Astrocyte (in vitro differentiated cells and primary cell): Measurements from ENCODE around the gene MIGA1. TPM values are rescaled to one million over a fixed set of nuclear protein-coding genes. Genes with fewer than 3 reads are reported as not detected.

ENCODE experiments used
- DNase-seq: peaks from one replicate; pipeline ENCODE4 v3.0.0-alpha.2; 2010; ENCODE audit warnings: low read depth
- FAIRE-seq: peaks from 2 replicates; lab custom pipeline; 2011; peaks lifted over from hg19 to GRCh38; lab: Jason Lieb, UNC
- H2AFZ ChIP-seq: 2 replicates; pipeline ENCODE4 v1.6.0; 2012; ENCODE audit warnings: low read depth, low read length, inconsistent platforms
- H3K27ac ChIP-seq: 2 replicates; pipeline ENCODE4 v1.5.1; 2011; ENCODE audit warnings: low read depth, low read length, inconsistent platforms
- H3K27me3 ChIP-seq: 2 replicates; pipeline ENCODE4 v1.6.0; 2011; ENCODE audit warnings: low read length, inconsistent platforms; ENCODE audit not compliant: insufficient read depth
- H3K36me3 ChIP-seq: 2 replicates; pipeline ENCODE4 v1.5.1; 2011; ENCODE audit warnings: low read length, inconsistent platforms; ENCODE audit not compliant: insufficient read depth
- H3K4me1 ChIP-seq: 2 replicates; pipeline ENCODE4 v1.5.1; 2011; ENCODE audit warnings: low read length, inconsistent platforms; ENCODE audit not compliant: insufficient read depth
- H3K4me2 ChIP-seq: 2 replicates; pipeline ENCODE4 v1.6.0; 2012; ENCODE audit warnings: low read length, inconsistent platforms
- H3K4me3 ChIP-seq: 2 replicates; pipeline ENCODE4 v1.5.1; 2011; ENCODE audit warnings: low read depth, mild to moderate bottlenecking, low read length, inconsistent platforms; ENCODE audit not compliant: insufficient read depth
- H3K79me2 ChIP-seq: 2 replicates; pipeline ENCODE4 v1.6.0; 2012; ENCODE audit warnings: mild to moderate bottlenecking, low read length, inconsistent platforms; ENCODE audit not compliant: insufficient read depth
- H3K9ac ChIP-seq: 2 replicates; pipeline ENCODE4 v1.6.0; 2012; ENCODE audit warnings: mild to moderate bottlenecking, low read length, inconsistent platforms
- H3K9me3 ChIP-seq: 2 replicates; pipeline ENCODE4 v1.5.1; 2012; ENCODE audit warnings: low read depth, mild to moderate bottlenecking, low read length, inconsistent platforms; ENCODE audit not compliant: insufficient read depth
- H4K20me1 ChIP-seq: 2 replicates; pipeline ENCODE4 v1.6.0; 2012; ENCODE audit warnings: low read length, inconsistent platforms; ENCODE audit not compliant: insufficient read depth
- H3K27ac Mint-ChIP-seq: one replicate; pipeline ENCODE4 v1.8.0; 2021; ENCODE audit warnings: mild to moderate bottlenecking, mixed read lengths; ENCODE audit not compliant: unreplicated experiment
- H3K27me3 Mint-ChIP-seq: one replicate; pipeline ENCODE4 v1.8.0; 2021; ENCODE audit warnings: low read depth, mixed read lengths; ENCODE audit not compliant: unreplicated experiment
- H3K36me3 Mint-ChIP-seq: one replicate; pipeline ENCODE4 v1.8.0; 2021; ENCODE audit warnings: low read depth, mixed read lengths; ENCODE audit not compliant: unreplicated experiment
- H3K4me1 Mint-ChIP-seq: one replicate; pipeline ENCODE4 v1.8.0; 2021; ENCODE audit warnings: low read depth, mixed read lengths; ENCODE audit not compliant: unreplicated experiment
- H3K4me3 Mint-ChIP-seq: one replicate; pipeline ENCODE4 v1.8.0; 2021; ENCODE audit warnings: mild to moderate bottlenecking, moderate library complexity, mixed read lengths; ENCODE audit not compliant: unreplicated experiment
- H3K9me3 Mint-ChIP-seq: one replicate; pipeline ENCODE4 v1.8.0; 2021; ENCODE audit warnings: mild to moderate bottlenecking, mixed read lengths; ENCODE audit not compliant: unreplicated experiment
- EZH2 ChIP-seq: IDR thresholded peaks from 2 replicates; pipeline ENCODE4 v1.6.1; 2012; ENCODE audit warnings: mild to moderate bottlenecking, low read length, inconsistent platforms; ENCODE audit not compliant: insufficient read depth
- total RNA-seq: library from RNA; stranded (reverse); gene quantifications from 2 replicates; pipeline ENCODE4 v1.2.1, GENCODE V29; 2021
- TF ChIP-seq, protein P1 (sequence below): IDR thresholded peaks from 2 replicates; pipeline ENCODE4 v1.5.1; 2011; ENCODE audit warnings: low read depth, mild to moderate bottlenecking, inconsistent platforms, low read length, moderate library complexity; ENCODE audit not compliant: insufficient read depth

The MIGA1 gene
- total RNA-seq, 1 donor from 2014 or later, result 17.7 TPM

- no peaks in the 10 kb centered on the region for H3K27me3 ChIP-seq
- H3K79me2 ChIP-seq, result no peaks in the 10 kb centered on the region
- no peak overlapping the region for H2AFZ ChIP-seq
- DNase-seq (no peak), FAIRE-seq (no peak)
- H3K9me3 Mint-ChIP-seq, result no peaks in the 10 kb centered on the region
- no peaks in the 10 kb centered on the region for H4K20me1 ChIP-seq
- H3K27ac ChIP-seq, result no peak overlapping the region
- H3K4me1 ChIP-seq, result no peaks in the 10 kb centered on the region
- H3K4me1 Mint-ChIP-seq, result no peaks in the 10 kb centered on the region
- no peak overlapping the region for H3K4me2 ChIP-seq
- no peaks in the 10 kb centered on the region for H3K36me3 ChIP-seq
- TF ChIP-seq, protein P1, sequence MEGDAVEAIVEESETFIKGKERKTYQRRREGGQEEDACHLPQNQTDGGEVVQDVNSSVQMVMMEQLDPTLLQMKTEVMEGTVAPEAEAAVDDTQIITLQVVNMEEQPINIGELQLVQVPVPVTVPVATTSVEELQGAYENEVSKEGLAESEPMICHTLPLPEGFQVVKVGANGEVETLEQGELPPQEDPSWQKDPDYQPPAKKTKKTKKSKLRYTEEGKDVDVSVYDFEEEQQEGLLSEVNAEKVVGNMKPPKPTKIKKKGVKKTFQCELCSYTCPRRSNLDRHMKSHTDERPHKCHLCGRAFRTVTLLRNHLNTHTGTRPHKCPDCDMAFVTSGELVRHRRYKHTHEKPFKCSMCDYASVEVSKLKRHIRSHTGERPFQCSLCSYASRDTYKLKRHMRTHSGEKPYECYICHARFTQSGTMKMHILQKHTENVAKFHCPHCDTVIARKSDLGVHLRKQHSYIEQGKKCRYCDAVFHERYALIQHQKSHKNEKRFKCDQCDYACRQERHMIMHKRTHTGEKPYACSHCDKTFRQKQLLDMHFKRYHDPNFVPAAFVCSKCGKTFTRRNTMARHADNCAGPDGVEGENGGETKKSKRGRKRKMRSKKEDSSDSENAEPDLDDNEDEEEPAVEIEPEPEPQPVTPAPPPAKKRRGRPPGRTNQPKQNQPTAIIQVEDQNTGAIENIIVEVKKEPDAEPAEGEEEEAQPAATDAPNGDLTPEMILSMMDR, result no peak
- no peak for TF ChIP-seq EZH2
- no peak overlapping the region for H3K9ac ChIP-seq
- no peak overlapping the region for H3K4me3 Mint-ChIP-seq
- no peak overlapping the region for H3K27ac Mint-ChIP-seq
- H3K36me3 Mint-ChIP-seq, result no peaks in the 10 kb centered on the region
- no peak overlapping the region for H3K4me3 ChIP-seq
- H3K27me3 Mint-ChIP-seq, result peaks cover 2% of the 10 kb centered on the region
- no peaks in the 10 kb centered on the region for H3K9me3 ChIP-seq
Measured at GRCh38 chr1:77768006-77768405, 11.4 kb upstream of the MIGA1 start.

DNA sequence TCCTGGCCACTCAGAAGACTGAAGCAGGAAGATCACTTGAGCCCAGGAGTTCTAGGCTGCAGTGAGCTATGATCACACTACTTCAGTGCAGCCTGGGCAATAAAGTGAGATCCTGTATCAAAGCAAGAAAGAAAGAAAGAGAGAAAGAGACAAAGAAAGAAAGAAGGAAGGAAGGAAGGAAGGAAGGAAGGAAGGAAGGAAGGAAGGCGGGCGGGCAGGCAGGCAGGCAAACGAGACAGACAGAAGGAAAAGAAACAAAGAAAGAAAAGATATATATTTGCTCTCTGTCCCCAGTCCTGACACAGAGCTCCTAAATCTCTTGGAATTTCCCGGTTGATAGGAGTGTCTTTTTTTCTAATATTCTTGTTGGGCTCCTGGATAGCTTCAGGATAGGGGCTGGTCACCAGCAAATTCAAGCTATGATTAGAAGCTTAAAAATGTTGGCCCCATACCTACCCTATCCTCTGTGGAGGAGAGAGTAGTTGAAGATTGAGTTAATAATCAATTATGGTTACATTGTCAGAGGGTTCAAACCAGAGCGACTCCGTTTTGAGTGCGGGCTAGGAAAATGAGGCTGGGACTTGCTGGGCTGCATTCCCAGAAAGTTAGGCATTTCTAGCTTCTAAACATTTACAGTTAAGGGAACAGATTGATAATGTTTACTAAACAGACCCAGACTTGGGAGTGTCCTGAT is 3.3 kb upstream of the MIGA1 start:
- H3K27ac Mint-ChIP-seq, result no peak overlapping the region
- Histone ChIP-seq H3K4me1 (no peaks in the 10 kb centered on the region), H2AFZ (no peak overlapping the region), H4K20me1 (no peaks in the 10 kb centered on the region), H3K36me3 (no peaks in the 10 kb centered on the region), H3K4me2 (no peak overlapping the region), H3K27me3 (no peaks in the 10 kb centered on the region), H3K27ac (no peak overlapping the region), H3K9me3 (no peaks in the 10 kb centered on the region), H3K79me2 (peaks cover 24% of the 10 kb centered on the region), H3K9ac (no peak overlapping the region), H3K4me3 (no peak overlapping the region)
- peaks cover 2% of the 10 kb centered on the region for H3K27me3 Mint-ChIP-seq
- TF ChIP-seq, protein P1, result no peak
- TF ChIP-seq EZH2, result no peak
- peaks cover 4% of the 10 kb centered on the region for H3K4me1 Mint-ChIP-seq
- H3K36me3 Mint-ChIP-seq, result no peaks in the 10 kb centered on the region
- peaks cover 1% of the 10 kb centered on the region for H3K9me3 Mint-ChIP-seq
- DNase-seq, result peak; percentile 36
- no peak overlapping the region for H3K4me3 Mint-ChIP-seq
- no peak for FAIRE-seq

DNA sequence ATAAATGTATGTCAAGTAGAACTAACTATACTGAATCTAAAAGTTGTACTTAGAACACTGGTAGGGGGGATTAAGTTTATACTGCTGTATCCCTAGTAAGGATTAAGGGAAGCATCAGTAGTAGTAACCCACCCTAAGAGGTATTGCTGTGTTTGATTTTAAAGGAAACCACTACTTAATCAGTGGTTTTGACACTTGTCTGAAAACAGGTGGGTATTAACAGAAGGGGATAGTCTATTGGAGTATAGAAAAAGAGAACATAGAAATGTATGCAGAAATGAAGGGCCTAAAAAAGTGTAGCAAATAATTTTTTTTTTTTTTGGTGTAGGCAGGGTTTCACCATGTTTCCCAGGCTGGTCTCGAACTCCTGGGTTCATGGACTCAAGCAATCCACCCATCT is 2.2 kb downstream of the MIGA1 start:
- no peak overlapping the region for H3K4me3 ChIP-seq
- H4K20me1 ChIP-seq, result peaks cover 9% of the 10 kb centered on the region
- H3K27me3 ChIP-seq, result no peaks in the 10 kb centered on the region
- H3K36me3 ChIP-seq, result peaks cover 9% of the 10 kb centered on the region
- DNase-seq (no peak), FAIRE-seq (no peak)
- peaks cover 49% of the 10 kb centered on the region for H3K79me2 ChIP-seq
- Mint-ChIP-seq H3K4me3 (no peak overlapping the region), H3K9me3 (no peaks in the 10 kb centered on the region), H3K27me3 (no peaks in the 10 kb centered on the region), H3K4me1 (peaks cover 6% of the 10 kb centered on the region), H3K27ac (no peak overlapping the region), H3K36me3 (peaks cover 21% of the 10 kb centered on the region)
- no peak overlapping the region for H2AFZ ChIP-seq
- no peaks in the 10 kb centered on the region for H3K9me3 ChIP-seq
- H3K4me1 ChIP-seq, result no peaks in the 10 kb centered on the region
- TF ChIP-seq, protein P1, result no peak
- TF ChIP-seq EZH2, result no peak
- peak overlapping the region; percentile 25 for H3K4me2 ChIP-seq
- no peak overlapping the region for H3K27ac ChIP-seq
- no peak overlapping the region for H3K9ac ChIP-seq
